Effector memory CD8-positive, alpha-beta T cell (primary cell): ENCODE data around the gene TIMM23.

Experiments used
- ATAC-seq: fragments of 150-1000 bp; cut with Tn5 transposase; replicated peaks from 2 replicates; pipeline ENCODE4 v1.10.0; 2021; ENCODE audit warnings: mild to moderate bottlenecking, moderate library complexity
- DNase-seq, 3 experiments: peaks; one replicate each; pipeline ENCODE4 v3.0.0; 2021
- H3K27ac Mint-ChIP-seq, 2 donors: one replicate each; pipeline ENCODE4 v1.8.0; 2022; ENCODE audit warnings: mild to moderate bottlenecking in 2 of 2, mixed read lengths in 2 of 2, moderate library complexity in 2 of 2
- H3K27me3 Mint-ChIP-seq, 2 donors: one replicate each; pipeline ENCODE4 v1.8.0; 2022; ENCODE audit warnings: mixed read lengths in 2 of 2
- H3K36me3 Mint-ChIP-seq: one replicate; pipeline ENCODE4 v1.8.0; 2022; ENCODE audit warnings: mild to moderate bottlenecking, moderate library complexity, mixed read lengths; ENCODE audit not compliant: insufficient read depth
- H3K4me1 Mint-ChIP-seq, 2 donors: one replicate each; pipeline ENCODE4 v1.8.0; 2022; ENCODE audit warnings: low read depth in 2 of 2, mixed read lengths in 2 of 2
- H3K4me3 Mint-ChIP-seq, 2 donors: one replicate each; pipeline ENCODE4 v1.8.0; 2022; ENCODE audit warnings: mild to moderate bottlenecking in 2 of 2, mixed read lengths in 2 of 2, moderate library complexity in 2 of 2
- H3K9me3 Mint-ChIP-seq, 2 donors: one replicate each; pipeline ENCODE4 v1.8.0; 2022; ENCODE audit warnings: mixed read lengths in 2 of 2

Gene TIMM23

GRCh38 chr10:46002916-46003693 lies 30.8 kb downstream of the TIMM23 start:
- peak overlapping the region in 1 of 2 donors; percentile 80 for H3K27ac Mint-ChIP-seq

DNA sequence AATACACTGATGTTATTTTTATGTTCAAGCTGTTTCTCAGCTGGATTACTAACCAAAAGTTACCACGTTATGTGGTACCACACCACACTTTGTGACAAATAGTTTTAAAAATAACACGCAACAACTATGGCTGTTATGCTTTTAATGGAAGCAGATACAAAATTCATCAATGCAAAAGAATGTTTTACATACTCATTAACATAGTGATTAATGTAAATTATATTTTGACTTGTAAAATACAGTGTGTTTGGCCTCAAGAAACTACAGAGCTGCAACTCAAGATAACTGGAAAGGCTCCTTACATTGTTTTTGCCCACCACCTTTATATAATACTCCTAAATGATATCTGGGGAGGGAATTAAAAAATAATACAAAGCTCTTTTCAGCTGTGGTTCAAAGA lies 32.7 kb downstream of the TIMM23 start:
- H3K27me3 Mint-ChIP-seq = no peaks in the 10 kb centered on the region
- no peak for ATAC-seq
- H3K9me3 Mint-ChIP-seq = no peaks in the 10 kb centered on the region
- peaks cover 87% of the 10 kb centered on the region for H3K36me3 Mint-ChIP-seq
- H3K4me3 Mint-ChIP-seq = no peak overlapping the region
- H3K27ac Mint-ChIP-seq = no peak overlapping the region
- DNase-seq = no peak
- no peaks in the 10 kb centered on the region for H3K4me1 Mint-ChIP-seq

More at GRCh38 chr10:46002916-46003693, 30.8 kb downstream of the TIMM23 start:
- Mint-ChIP-seq H3K9me3 (no peaks in the 10 kb centered on the region), H3K27me3 (no peaks in the 10 kb centered on the region), H3K4me1 (no peaks in the 10 kb centered on the region), H3K4me3 (no peak overlapping the region), H3K36me3 (peaks cover 85% of the 10 kb centered on the region)
- ATAC-seq (no peak), DNase-seq (no peak)

DNA sequence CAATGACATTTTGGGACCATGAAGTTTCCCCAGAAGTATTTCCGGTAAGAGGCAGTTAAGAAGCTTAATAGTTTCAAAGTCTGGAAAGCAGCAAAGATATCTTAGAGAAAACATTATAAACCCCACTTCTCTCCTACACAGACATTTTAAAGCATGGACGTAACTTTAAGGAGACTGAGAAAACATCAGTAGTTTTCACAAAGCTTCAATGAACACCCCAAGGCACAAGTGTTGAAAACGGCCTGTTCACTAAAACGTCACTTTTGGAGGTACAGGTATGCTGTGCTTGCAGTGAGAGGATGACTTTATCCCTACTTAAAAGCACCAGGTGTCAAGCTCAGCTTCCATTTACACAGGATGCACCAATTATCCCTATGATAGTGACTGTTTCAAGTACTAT lies 33.1 kb downstream of the TIMM23 start:
- ATAC-seq = no peak

DNA sequence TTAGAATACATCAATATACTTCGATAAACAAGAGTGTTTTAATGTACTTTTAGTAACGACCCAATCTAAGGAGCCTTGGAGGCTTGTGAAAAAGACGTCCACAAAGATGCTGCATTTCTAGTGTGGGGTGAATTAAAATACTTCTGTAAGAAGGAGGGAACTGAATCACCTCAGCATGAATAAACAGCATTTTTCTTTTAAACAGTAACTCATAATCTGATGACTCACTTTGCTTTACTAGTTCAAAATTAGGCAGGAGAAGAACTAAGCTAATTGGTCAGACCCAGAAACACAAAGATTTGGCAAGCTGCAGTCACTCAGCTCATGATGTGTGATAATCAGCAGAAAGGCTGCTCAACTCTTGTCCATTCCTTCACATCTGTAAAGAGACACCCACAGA lies 33.9 kb downstream of the TIMM23 start:
- peak overlapping the region; percentile 15 to 56 for H3K27ac Mint-ChIP-seq

More for the DNA sequence above, 33.1 kb downstream of the TIMM23 start:
- Mint-ChIP-seq H3K4me3 (no peak overlapping the region), H3K9me3 (no peaks in the 10 kb centered on the region), H3K36me3 (peaks cover 87% of the 10 kb centered on the region), H3K27me3 (no peaks in the 10 kb centered on the region), H3K4me1 (no peaks in the 10 kb centered on the region), H3K27ac (no peak overlapping the region)
- no peak for DNase-seq

DNA sequence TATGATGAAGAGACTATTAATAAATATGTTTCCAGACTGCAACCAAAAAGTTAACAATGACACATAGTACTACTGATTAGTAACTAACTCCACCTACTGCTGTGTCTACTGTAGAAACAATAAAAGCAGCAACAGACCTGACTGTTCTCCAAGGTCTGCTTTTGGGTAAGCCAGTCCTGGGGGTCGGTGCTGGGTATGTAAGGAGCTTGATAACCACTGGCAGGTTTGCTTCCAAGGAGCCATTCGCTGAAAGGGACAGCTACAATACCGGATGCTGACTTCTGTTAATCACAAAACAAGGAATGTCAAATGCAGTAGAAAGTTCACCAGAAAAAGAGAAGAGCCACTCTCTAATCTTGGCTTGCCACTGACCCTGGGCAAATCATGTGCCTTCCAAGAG lies 40.5 kb downstream of the TIMM23 start:
- no peaks in the 10 kb centered on the region for H3K27me3 Mint-ChIP-seq
- ATAC-seq = no peak
- peak overlapping the region in 1 of 2 donors; percentile 31 for H3K27ac Mint-ChIP-seq
- no peak for DNase-seq
- H3K4me1 Mint-ChIP-seq = peaks cover 3 to 12% of the 10 kb centered on the region in 2 donors
- H3K9me3 Mint-ChIP-seq = no peaks in the 10 kb centered on the region
- H3K4me3 Mint-ChIP-seq = no peak overlapping the region
- peaks cover 81% of the 10 kb centered on the region for H3K36me3 Mint-ChIP-seq

More for the DNA sequence above, 33.9 kb downstream of the TIMM23 start:
- DNase-seq (no peak), ATAC-seq (no peak)
- Mint-ChIP-seq H3K9me3 (no peaks in the 10 kb centered on the region), H3K36me3 (peaks cover 95% of the 10 kb centered on the region), H3K4me1 (no peaks in the 10 kb centered on the region), H3K27me3 (no peaks in the 10 kb centered on the region), H3K4me3 (no peak overlapping the region)

DNA sequence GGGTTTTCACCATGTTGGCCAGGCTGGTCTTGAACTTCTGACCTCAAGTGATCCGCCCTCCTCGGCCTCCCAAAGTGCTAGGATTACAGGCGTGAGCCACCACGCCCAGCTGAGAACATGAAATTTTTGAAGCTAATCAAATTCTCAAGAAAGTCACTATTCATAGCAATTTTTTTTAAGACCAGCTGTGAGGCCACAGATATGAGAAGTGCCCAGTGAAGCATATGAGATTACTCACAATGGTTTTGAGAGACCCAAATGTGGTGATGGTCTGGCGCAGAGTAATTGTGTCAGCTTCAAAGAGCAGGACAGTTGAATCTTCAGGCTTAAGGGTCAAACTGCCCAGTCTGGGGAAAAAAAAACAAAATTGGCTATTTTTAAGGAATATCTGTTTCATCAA lies 41.9 kb downstream of the TIMM23 start:
- no peak overlapping the region for H3K4me3 Mint-ChIP-seq
- DNase-seq (no peak), ATAC-seq (no peak)
- H3K27ac Mint-ChIP-seq = no peak overlapping the region
- H3K36me3 Mint-ChIP-seq = peaks cover 70% of the 10 kb centered on the region
- H3K4me1 Mint-ChIP-seq = peaks cover 6 to 24% of the 10 kb centered on the region in 2 donors
- no peaks in the 10 kb centered on the region for H3K27me3 Mint-ChIP-seq
- no peaks in the 10 kb centered on the region for H3K9me3 Mint-ChIP-seq

GRCh38 chr10:46014683-46015405 lies 42.6 kb downstream of the TIMM23 start:
- no peak overlapping the region for H3K4me3 Mint-ChIP-seq
- no peak for DNase-seq
- H3K36me3 Mint-ChIP-seq = peaks cover 64% of the 10 kb centered on the region
- ATAC-seq = no peak
- H3K9me3 Mint-ChIP-seq = no peaks in the 10 kb centered on the region
- no peaks in the 10 kb centered on the region for H3K27me3 Mint-ChIP-seq
- peak overlapping the region in 1 of 2 donors; percentile 44 for H3K27ac Mint-ChIP-seq
- peaks cover 10 to 31% of the 10 kb centered on the region in 2 donors for H3K4me1 Mint-ChIP-seq

GRCh38 chr10:46016190-46016589 lies 43.9 kb downstream of the TIMM23 start:
- no peak overlapping the region for H3K4me3 Mint-ChIP-seq
- ATAC-seq = no peak
- H3K27ac Mint-ChIP-seq = peak overlapping the region in 1 of 2 donors; percentile 54
- H3K9me3 Mint-ChIP-seq = no peaks in the 10 kb centered on the region
- H3K27me3 Mint-ChIP-seq = no peaks in the 10 kb centered on the region
- peaks cover 50% of the 10 kb centered on the region for H3K36me3 Mint-ChIP-seq
- no peak for DNase-seq
- H3K4me1 Mint-ChIP-seq = peaks cover 14 to 36% of the 10 kb centered on the region in 2 donors

DNA sequence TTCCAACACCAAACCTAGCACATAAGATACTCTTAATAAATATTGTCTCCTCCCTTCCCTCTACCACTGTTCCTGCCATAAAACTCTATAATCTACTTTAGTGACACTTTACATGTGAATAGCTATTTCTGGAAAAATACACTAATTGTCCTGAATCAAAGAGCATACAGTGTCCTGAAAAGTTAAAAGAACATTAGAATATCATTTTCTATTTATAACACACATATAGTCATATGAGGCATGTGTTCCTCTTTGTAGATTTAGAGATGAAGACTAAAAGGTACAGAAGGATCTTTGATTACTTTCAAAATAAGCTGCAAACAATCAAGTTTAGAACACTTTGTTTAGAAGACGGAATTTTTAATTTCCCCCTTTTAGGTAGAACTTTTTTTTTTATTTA lies 44.5 kb downstream of the TIMM23 start:
- Mint-ChIP-seq H3K9me3 (no peaks in the 10 kb centered on the region), H3K36me3 (peaks cover 47% of the 10 kb centered on the region), H3K27me3 (no peaks in the 10 kb centered on the region), H3K4me3 (no peak overlapping the region), H3K4me1 (peaks cover 18 to 40% of the 10 kb centered on the region in 2 donors), H3K27ac (peak overlapping the region in 1 of 2 donors; percentile 54)
- no peak for ATAC-seq
- DNase-seq = no peak

- Mint-ChIP-seq H3K27ac (peak overlapping the region; percentile 33 to 67), H3K4me3 (no peak overlapping the region)
- ATAC-seq = no peak
These were observed 45.4 kb downstream of the TIMM23 start for GRCh38 chr10:46017733-46018132.

DNA sequence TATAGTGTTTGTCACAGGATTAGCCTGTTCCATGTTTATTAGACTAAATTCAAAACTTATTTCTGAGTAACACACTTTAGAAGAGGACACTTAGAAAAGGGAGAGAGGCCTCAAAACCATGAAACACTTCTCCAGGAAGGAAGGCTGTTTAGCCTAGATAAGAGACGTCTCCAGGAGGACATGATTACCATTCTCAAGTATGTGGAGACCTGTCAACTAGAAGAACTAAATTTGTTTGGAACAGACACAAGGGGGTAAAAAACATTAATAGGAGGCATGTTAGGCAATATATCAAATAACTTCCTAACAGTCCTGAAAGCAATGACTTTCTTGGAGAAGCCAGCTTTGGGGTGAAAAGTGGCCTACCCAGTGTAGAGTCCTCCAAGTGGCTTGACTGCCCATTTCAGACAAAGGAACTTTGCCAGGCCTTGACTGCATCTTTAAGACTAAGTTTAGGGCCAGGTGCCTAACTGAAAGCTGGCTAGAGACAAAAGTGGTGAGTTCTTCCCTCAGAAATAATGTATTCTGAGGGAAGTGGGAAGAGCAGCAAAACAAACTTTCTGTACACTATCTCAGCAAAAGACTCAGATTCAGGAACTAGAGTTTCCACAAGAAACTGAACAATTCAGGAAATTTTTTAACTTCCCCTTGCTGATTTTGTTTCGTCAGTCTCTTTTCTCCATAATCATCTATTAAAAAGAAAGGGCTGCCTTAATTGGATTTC lies 46.3 kb downstream of the TIMM23 start:
- no peaks in the 10 kb centered on the region for H3K27me3 Mint-ChIP-seq
- H3K4me1 Mint-ChIP-seq = peaks cover 25 to 54% of the 10 kb centered on the region in 2 donors
- H3K9me3 Mint-ChIP-seq = no peaks in the 10 kb centered on the region
- DNase-seq (no peak), ATAC-seq (no peak)
- H3K4me3 Mint-ChIP-seq = no peak overlapping the region
- H3K36me3 Mint-ChIP-seq = peaks cover 35% of the 10 kb centered on the region
- peak overlapping the region; percentile 33 to 67 for H3K27ac Mint-ChIP-seq

More at GRCh38 chr10:46017733-46018132, 45.4 kb downstream of the TIMM23 start:
- H3K27me3 Mint-ChIP-seq = no peaks in the 10 kb centered on the region
- peaks cover 44% of the 10 kb centered on the region for H3K36me3 Mint-ChIP-seq
- DNase-seq = no peak
- H3K4me1 Mint-ChIP-seq = peaks cover 21 to 49% of the 10 kb centered on the region in 2 donors
- H3K9me3 Mint-ChIP-seq = no peaks in the 10 kb centered on the region

DNA sequence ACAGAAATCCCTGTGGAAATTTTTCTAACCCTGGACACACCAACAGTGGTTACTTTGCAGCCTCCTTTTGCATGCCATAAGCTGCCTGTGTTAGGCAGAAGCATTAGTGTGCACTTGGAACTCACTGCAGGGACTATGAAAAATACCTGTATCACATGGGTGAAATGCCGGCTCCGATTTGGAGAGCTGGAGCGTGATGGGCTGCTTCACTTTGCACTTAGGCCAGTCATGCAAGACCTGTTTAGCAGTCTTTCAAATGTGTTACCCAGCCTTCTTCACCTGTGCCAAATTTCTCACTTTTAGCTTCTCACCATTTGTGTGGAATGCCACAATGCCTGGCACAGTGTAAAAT lies 46.9 kb downstream of the TIMM23 start:
- peaks cover 27 to 59% of the 10 kb centered on the region in 2 donors for H3K4me1 Mint-ChIP-seq
- no peak overlapping the region for H3K4me3 Mint-ChIP-seq
- ATAC-seq = no peak
- no peaks in the 10 kb centered on the region for H3K27me3 Mint-ChIP-seq
- peak overlapping the region in 1 of 2 donors; percentile 59 for H3K27ac Mint-ChIP-seq
- H3K36me3 Mint-ChIP-seq = peaks cover 30% of the 10 kb centered on the region
- DNase-seq = no peak
- no peaks in the 10 kb centered on the region for H3K9me3 Mint-ChIP-seq

GRCh38 chr10:46019569-46020343 lies 47.5 kb downstream of the TIMM23 start:
- Mint-ChIP-seq H3K4me3 (peak overlapping the region; percentile 32 to 51), H3K27me3 (no peaks in the 10 kb centered on the region), H3K4me1 (peaks cover 30 to 65% of the 10 kb centered on the region in 2 donors), H3K27ac (peak overlapping the region; percentile 59 to 91), H3K36me3 (peaks cover 24% of the 10 kb centered on the region), H3K9me3 (no peaks in the 10 kb centered on the region)
- no peak for ATAC-seq
- DNase-seq = no peak
